H9 (cell line): Measurements from ENCODE around the gene EHMT2. TPM values are rescaled to one million over a fixed set of nuclear protein-coding genes. Genes with fewer than 3 reads are reported as not detected.

Experiments
- DNase-seq: peaks from one replicate; pipeline ENCODE4 v3.0.0-alpha.2; 2017
- H2AFZ ChIP-seq: one replicate; pipeline ENCODE4 v1.6.1; 2013; ENCODE audit warnings: mild to moderate bottlenecking, low read length, control low read depth, moderate library complexity
- H2AK5ac ChIP-seq: 2 replicates; pipeline ENCODE4 v1.6.1; 2013; ENCODE audit warnings: low read length, control low read depth, mixed read lengths; ENCODE audit not compliant: insufficient read length
- H2BK120ac ChIP-seq: one replicate; pipeline ENCODE4 v1.6.1; 2013; ENCODE audit warnings: low read depth, mild to moderate bottlenecking, low read length, control low read depth, inconsistent platforms; ENCODE audit not compliant: poor library complexity, severe bottlenecking
- H2BK12ac ChIP-seq: 2 replicates; pipeline ENCODE4 v1.6.1; 2013; ENCODE audit warnings: low read length, control low read depth, mixed read lengths, low read depth; ENCODE audit not compliant: insufficient read length
- H2BK15ac ChIP-seq: 2 replicates; pipeline ENCODE4 v1.6.1; 2013; ENCODE audit warnings: low read depth, low read length, control low read depth
- H2BK20ac ChIP-seq: one replicate; pipeline ENCODE4 v1.6.1; 2013; ENCODE audit warnings: low read depth, mild to moderate bottlenecking, low read length, control low read depth, inconsistent platforms; ENCODE audit not compliant: poor library complexity, severe bottlenecking
- H2BK5ac ChIP-seq: 2 replicates; pipeline ENCODE4 v1.6.1; 2013; ENCODE audit warnings: low read length, control low read depth, mixed read lengths; ENCODE audit not compliant: insufficient read length
- H3K14ac ChIP-seq: 2 replicates; pipeline ENCODE4 v1.6.1; 2013; ENCODE audit warnings: low read length, control low read depth; ENCODE audit not compliant: insufficient read depth
- H3K18ac ChIP-seq: 2 replicates; pipeline ENCODE4 v1.6.1; 2013; ENCODE audit warnings: low read depth, mild to moderate bottlenecking, mixed read lengths, low read length, control low read depth; ENCODE audit not compliant: insufficient read length
- H3K23ac ChIP-seq: 2 replicates; pipeline ENCODE4 v1.6.1; 2013; ENCODE audit warnings: low read length, control low read depth, mixed read lengths, low read depth; ENCODE audit not compliant: insufficient read length
- H3K23me2 ChIP-seq: 2 replicates; pipeline ENCODE4 v1.6.1; 2013; ENCODE audit warnings: low read depth, mild to moderate bottlenecking, mixed read lengths, low read length, control low read depth; ENCODE audit not compliant: insufficient read length, poor library complexity, severe bottlenecking
- H3K27ac ChIP-seq: 2 replicates; pipeline ENCODE4 v1.5.1; 2013; ENCODE audit warnings: low read length, control low read depth, mixed read lengths, low read depth; ENCODE audit not compliant: insufficient read length
- H3K27me3 ChIP-seq: 2 replicates; pipeline ENCODE4 v1.6.1; 2013; ENCODE audit warnings: low read length, control low read depth, inconsistent platforms; ENCODE audit not compliant: insufficient read depth
- H3K4ac ChIP-seq: 2 replicates; pipeline ENCODE4 v1.6.1; 2013; ENCODE audit warnings: low read depth, mild to moderate bottlenecking, control low read depth, inconsistent platforms, low read length, moderate library complexity
- H3K4me1 ChIP-seq: 2 replicates; pipeline ENCODE4 v1.6.1; 2013; ENCODE audit warnings: low read length, control low read depth, inconsistent platforms; ENCODE audit not compliant: insufficient read depth
- H3K4me2 ChIP-seq: 2 replicates; pipeline ENCODE4 v1.6.1; 2013; ENCODE audit warnings: low read length, control low read depth, mixed read lengths; ENCODE audit not compliant: insufficient read length, insufficient read depth
- H3K56ac ChIP-seq: 2 replicates; pipeline ENCODE4 v1.6.1; 2013; ENCODE audit warnings: low read depth, mild to moderate bottlenecking, mixed read lengths, low read length, control low read depth; ENCODE audit not compliant: insufficient read length
- H3K79me1 ChIP-seq: 2 replicates; pipeline ENCODE4 v1.6.1; 2013; ENCODE audit warnings: low read depth, mild to moderate bottlenecking, moderate library complexity, low read length, control low read depth, inconsistent platforms; ENCODE audit not compliant: insufficient read depth, poor library complexity, severe bottlenecking
- H3K79me2 ChIP-seq: 2 replicates; pipeline ENCODE4 v1.6.1; 2013; ENCODE audit warnings: low read length, control low read depth, inconsistent platforms; ENCODE audit not compliant: insufficient read depth
- H3K9ac ChIP-seq: 2 replicates; pipeline ENCODE4 v1.6.1; 2013; ENCODE audit warnings: low read length, control low read depth, mixed read lengths; ENCODE audit not compliant: insufficient read length; ENCODE audit errors: extremely low read depth
- H3K9me3 ChIP-seq: one replicate; pipeline ENCODE4 v1.6.1; 2013; ENCODE audit warnings: low read depth, low read length, inconsistent platforms; ENCODE audit not compliant: control insufficient read depth
- H3T11ph ChIP-seq: one replicate; pipeline ENCODE4 v1.6.1; 2013; ENCODE audit warnings: mild to moderate bottlenecking, low read length, control low read depth, inconsistent platforms
- H4K20me1 ChIP-seq: one replicate; pipeline ENCODE4 v1.6.1; 2013; ENCODE audit not compliant: control insufficient read depth, insufficient read length, insufficient read depth
- H4K5ac ChIP-seq: 2 replicates; pipeline ENCODE4 v1.6.1; 2013; ENCODE audit warnings: low read depth, mild to moderate bottlenecking, mixed read lengths, low read length, control low read depth; ENCODE audit not compliant: insufficient read length
- H4K8ac ChIP-seq: replicated peaks from 2 replicates; pipeline ENCODE4 v1.6.1; 2013; ENCODE audit warnings: low read length, control low read depth, mixed read lengths, low read depth; ENCODE audit not compliant: insufficient read length
- H4K91ac ChIP-seq: 2 replicates; pipeline ENCODE4 v1.6.1; 2013; ENCODE audit warnings: low read depth, mild to moderate bottlenecking, moderate library complexity, mixed read lengths, low read length, control low read depth; ENCODE audit not compliant: insufficient read length
- H3K27ac Mint-ChIP-seq, 3 experiments: 2 replicates in 2 of 3; 3 replicates in 1 of 3; pipeline ENCODE4 v1.8.0; 2020 to 2021; ENCODE audit warnings: mixed read lengths in 3 of 3, mild to moderate bottlenecking in 1 of 3, moderate library complexity in 1 of 3
- H3K27me3 Mint-ChIP-seq: 2 replicates; pipeline ENCODE4 v1.8.0; 2021; ENCODE audit warnings: low read depth, mild to moderate bottlenecking, moderate library complexity, mixed read lengths
- H3K36me3 Mint-ChIP-seq, 3 experiments: 2 replicates in 2 of 3; 3 replicates in 1 of 3; pipeline ENCODE4 v1.8.0; 2020 to 2021; ENCODE audit warnings: low read depth in 3 of 3, mixed read lengths in 3 of 3; ENCODE audit not compliant: insufficient read depth in 1 of 3
- H3K4me1 Mint-ChIP-seq, 2 experiments: 2 replicates each; pipeline ENCODE4 v1.8.0; 2020; ENCODE audit warnings: mixed read lengths in 2 of 2
- H3K4me3 Mint-ChIP-seq, 2 experiments: 2 replicates in 1 of 2; 3 replicates in 1 of 2; pipeline ENCODE4 v1.8.0; 2020 to 2021; ENCODE audit warnings: mild to moderate bottlenecking in 2 of 2, mixed read lengths in 2 of 2, moderate library complexity in 1 of 2
- H3K9me3 Mint-ChIP-seq, 2 experiments: 2 replicates in 1 of 2; 3 replicates in 1 of 2; pipeline ENCODE4 v1.8.0; 2020; ENCODE audit warnings: mild to moderate bottlenecking in 2 of 2, mixed read lengths in 2 of 2, moderate library complexity in 1 of 2
- WGBS: extraction: QIAGEN DNeasy Blood & Tissue Kit; methylation state at CpG from one replicate; pipeline ENCODE4 v1.1.7; 2013; ENCODE audit warnings: missing lambda C conversion rate, low lambda C conversion rate, mixed read lengths; ENCODE audit not compliant: insufficient read length; ENCODE audit errors: extremely low coverage; 5-methylcytosine and 5-hydroxymethylcytosine counted together
- total RNA-seq: library from RNA; stranded (reverse); gene quantifications from 2 replicates; pipeline ENCODE4 v1.2.1, GENCODE V29; 2021
- TF ChIP-seq, protein P1 (sequence below): fragments of 200-600 bp; sonication (generic); conservative IDR thresholded peaks from 3 replicates; pipeline ENCODE4 v1.8.0; 2021; ENCODE audit warnings: antibody characterized with exemption, mild to moderate bottlenecking

Gene EHMT2
- total RNA-seq, 1 experiment from 2014 or later = 124 TPM

DNA sequence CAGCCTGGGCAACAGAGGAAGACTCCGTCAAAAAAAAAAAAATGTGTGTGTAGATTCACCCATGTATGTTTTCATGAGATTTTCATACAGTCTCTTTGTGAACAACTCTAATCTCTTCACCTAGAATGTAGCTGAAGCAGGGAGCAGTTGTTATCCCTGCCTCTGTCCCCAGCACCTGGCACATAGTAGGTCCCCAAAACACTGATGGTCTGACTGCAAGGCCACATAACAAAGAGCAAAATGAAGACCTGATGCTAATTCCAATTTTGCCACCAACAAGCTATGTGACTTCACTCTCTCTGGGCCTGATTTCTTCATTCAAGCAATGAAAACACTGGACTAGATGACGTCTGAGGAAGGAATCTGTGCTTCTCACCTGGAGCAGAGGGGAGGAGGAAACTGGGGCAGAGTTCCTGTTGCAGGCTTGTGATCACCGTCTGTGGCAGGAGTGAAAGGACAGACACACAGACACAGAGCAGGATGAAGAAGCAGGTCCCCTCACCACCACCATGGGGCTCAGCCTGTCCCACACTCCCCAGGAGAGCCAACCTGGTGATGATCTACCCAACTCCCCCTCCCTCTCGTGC is 23.3 kb downstream of the EHMT2 start:
- no peaks in the 10 kb centered on the region for H3K23me2 ChIP-seq
- H2BK15ac ChIP-seq = no peak overlapping the region
- no peak overlapping the region for H3K18ac ChIP-seq
- no peaks in the 10 kb centered on the region for H3K79me2 ChIP-seq
- H3K4me2 ChIP-seq = no peak overlapping the region
- Mint-ChIP-seq H3K27me3 (no peaks in the 10 kb centered on the region; the same call in 1 of the 2 replicates), H3K36me3 (no peaks in the 10 kb centered on the region; a peak in 1 of 7 replicates), H3K4me3 (no peak overlapping the region), H3K9me3 (no peaks in the 10 kb centered on the region), H3K4me1 (peaks cover 11 to 37% of the 10 kb centered on the region in 2 experiments), H3K27ac (no peak overlapping the region)
- H3K9me3 ChIP-seq = no peaks in the 10 kb centered on the region
- no peaks in the 10 kb centered on the region for H3K27me3 ChIP-seq
- no peak overlapping the region for H3K9ac ChIP-seq
- no peak overlapping the region for H2AFZ ChIP-seq
- no peak overlapping the region for H2BK20ac ChIP-seq
- no peak for DNase-seq
- H2BK120ac ChIP-seq = no peak overlapping the region
- H4K91ac ChIP-seq = no peak overlapping the region
- H3K23ac ChIP-seq = no peak overlapping the region
- H4K5ac ChIP-seq = no peak overlapping the region
- H3K14ac ChIP-seq = no peak overlapping the region
- H2BK5ac ChIP-seq = no peak overlapping the region
- H3K56ac ChIP-seq = no peak overlapping the region
- H2AK5ac ChIP-seq = no peak overlapping the region
- TF ChIP-seq, protein P1, sequence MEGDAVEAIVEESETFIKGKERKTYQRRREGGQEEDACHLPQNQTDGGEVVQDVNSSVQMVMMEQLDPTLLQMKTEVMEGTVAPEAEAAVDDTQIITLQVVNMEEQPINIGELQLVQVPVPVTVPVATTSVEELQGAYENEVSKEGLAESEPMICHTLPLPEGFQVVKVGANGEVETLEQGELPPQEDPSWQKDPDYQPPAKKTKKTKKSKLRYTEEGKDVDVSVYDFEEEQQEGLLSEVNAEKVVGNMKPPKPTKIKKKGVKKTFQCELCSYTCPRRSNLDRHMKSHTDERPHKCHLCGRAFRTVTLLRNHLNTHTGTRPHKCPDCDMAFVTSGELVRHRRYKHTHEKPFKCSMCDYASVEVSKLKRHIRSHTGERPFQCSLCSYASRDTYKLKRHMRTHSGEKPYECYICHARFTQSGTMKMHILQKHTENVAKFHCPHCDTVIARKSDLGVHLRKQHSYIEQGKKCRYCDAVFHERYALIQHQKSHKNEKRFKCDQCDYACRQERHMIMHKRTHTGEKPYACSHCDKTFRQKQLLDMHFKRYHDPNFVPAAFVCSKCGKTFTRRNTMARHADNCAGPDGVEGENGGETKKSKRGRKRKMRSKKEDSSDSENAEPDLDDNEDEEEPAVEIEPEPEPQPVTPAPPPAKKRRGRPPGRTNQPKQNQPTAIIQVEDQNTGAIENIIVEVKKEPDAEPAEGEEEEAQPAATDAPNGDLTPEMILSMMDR = no peak
- no CpG with 5 or more reads among the region's 4 CpGs for WGBS
- no peak overlapping the region for H2BK12ac ChIP-seq
- no peak overlapping the region for H3K27ac ChIP-seq
- H3K4me1 ChIP-seq = peaks cover 3% of the 10 kb centered on the region; the same call in 1 of the 2 replicates
- no peak overlapping the region for H3T11ph ChIP-seq
- H3K4ac ChIP-seq = no peak overlapping the region
- H4K20me1 ChIP-seq = no peaks in the 10 kb centered on the region
- no peak overlapping the region for H4K8ac ChIP-seq
- no peaks in the 10 kb centered on the region for H3K79me1 ChIP-seq
